Smooth muscle cell (in vitro differentiated cells): ENCODE data around the gene CSF3. TPM values are rescaled to one million over a fixed set of nuclear protein-coding genes. Genes with fewer than 3 reads are reported as not detected.
"Not testable (repeated sequence)": the region's sequence is repeated elsewhere in the genome, so short reads cannot be mapped to it uniquely, and the experiment has no call there.

ENCODE experiments used
- DNase-seq: peaks from one replicate; lab custom pipeline; 2025; ENCODE audit not compliant: unreplicated experiment; lab: John Stamatoyannopoulos, UW
- H2AFZ ChIP-seq: fragments of 200-600 bp; sonication (generic); 2 replicates; pipeline ENCODE4 v1.6.0; 2016; ENCODE audit warnings: antibody characterized with exemption, low read depth, mild to moderate bottlenecking
- H3F3A ChIP-seq: fragments of 200-600 bp; sonication (generic); 2 replicates; pipeline ENCODE4 v1.6.0; 2017; ENCODE audit warnings: antibody characterized with exemption, low read depth
- H3K27ac ChIP-seq: fragments of 200-600 bp; sonication (generic); 2 replicates; pipeline ENCODE4 v1.5.1; 2016; ENCODE audit warnings: low read depth, mild to moderate bottlenecking
- H3K27me3 ChIP-seq: fragments of 200-600 bp; sonication (generic); 2 replicates; pipeline ENCODE4 v1.6.1; 2016; ENCODE audit warnings: low read depth, mild to moderate bottlenecking
- H3K36me3 ChIP-seq: fragments of 200-600 bp; sonication (generic); 2 replicates; pipeline ENCODE4 v1.5.1; 2016; ENCODE audit warnings: low read depth
- H3K4me1 ChIP-seq: fragments of 200-600 bp; sonication (generic); 2 replicates; pipeline ENCODE4 v1.5.1; 2016; ENCODE audit warnings: low read depth
- H3K4me2 ChIP-seq: fragments of 200-600 bp; sonication (generic); 2 replicates; pipeline ENCODE4 v1.6.0; 2016; ENCODE audit warnings: mild to moderate bottlenecking
- H3K4me3 ChIP-seq: fragments of 200-600 bp; sonication (generic); 2 replicates; pipeline ENCODE4 v1.5.1; 2016; ENCODE audit warnings: mild to moderate bottlenecking
- H3K79me2 ChIP-seq: fragments of 200-600 bp; sonication (generic); 2 replicates; pipeline ENCODE4 v1.6.0; 2016; ENCODE audit warnings: low read depth, mild to moderate bottlenecking
- H3K9ac ChIP-seq: fragments of 200-600 bp; sonication (generic); 2 replicates; pipeline ENCODE4 v1.6.0; 2016; ENCODE audit warnings: low read depth
- H3K9me3 ChIP-seq: fragments of 200-600 bp; sonication (generic); replicated peaks from 2 replicates; pipeline ENCODE4 v1.5.1; 2016; ENCODE audit warnings: low read depth
- H4K20me1 ChIP-seq: fragments of 200-600 bp; sonication (generic); 2 replicates; pipeline ENCODE4 v1.6.0; 2016; ENCODE audit warnings: low read depth
- WGBS: methylation state at CpG from one replicate; pipeline ENCODE4 v1.1.7; 2016; ENCODE audit warnings: low lambda C conversion rate; 5-methylcytosine and 5-hydroxymethylcytosine counted together
- polyA plus RNA-seq: library from polyadenylated mRNA; unstranded; fragments of >200 nt; fragmentation: Nextera tagmentation; extraction: Ambion mirVana; gene quantifications from 2 replicates; pipeline ENCODE4 v1.2.1, GENCODE V29; 2016
- total RNA-seq: library from RNA; depleted of rRNA; stranded (reverse); fragments of >200 nt; gene quantifications from 2 replicates; pipeline ENCODE4 v1.2.3, GENCODE V29; 2014
- TF ChIP-seq, protein P1 (sequence below): fragments of 200-600 bp; sonication (generic); IDR thresholded peaks from 2 replicates; pipeline ENCODE4 v1.5.1; 2017; ENCODE audit warnings: borderline replicate concordance, mild to moderate bottlenecking, antibody characterized with exemption; ENCODE audit not compliant: insufficient read depth, poor library complexity, severe bottlenecking

Gene CSF3
- total and polyA plus RNA-seq, 2 experiments from 2014 or later, result not detected

DNA sequence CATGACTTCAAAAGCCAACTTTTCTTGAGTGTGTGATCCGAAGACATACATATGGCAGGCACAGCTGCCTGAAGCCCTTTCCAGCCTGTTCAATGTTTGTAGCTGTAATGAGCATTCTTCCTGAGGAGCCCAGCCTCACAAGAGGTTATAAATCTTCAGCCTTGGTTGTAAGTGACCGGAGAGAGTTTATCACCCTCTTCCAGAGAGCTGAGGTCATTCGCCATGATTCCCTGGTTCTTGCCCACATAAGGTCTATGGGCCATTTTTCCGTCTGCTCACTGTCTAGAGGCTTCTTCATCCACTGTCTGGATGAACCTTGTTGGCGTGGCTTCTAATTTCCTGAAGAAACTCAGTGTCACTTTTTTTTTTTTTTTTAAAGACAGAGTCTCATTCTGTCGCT, 9.7 kb upstream of the CSF3 start:
- WGBS, result 67% methylated on average over 6 of the region's 6 CpGs
- no peak for DNase-seq

DNA sequence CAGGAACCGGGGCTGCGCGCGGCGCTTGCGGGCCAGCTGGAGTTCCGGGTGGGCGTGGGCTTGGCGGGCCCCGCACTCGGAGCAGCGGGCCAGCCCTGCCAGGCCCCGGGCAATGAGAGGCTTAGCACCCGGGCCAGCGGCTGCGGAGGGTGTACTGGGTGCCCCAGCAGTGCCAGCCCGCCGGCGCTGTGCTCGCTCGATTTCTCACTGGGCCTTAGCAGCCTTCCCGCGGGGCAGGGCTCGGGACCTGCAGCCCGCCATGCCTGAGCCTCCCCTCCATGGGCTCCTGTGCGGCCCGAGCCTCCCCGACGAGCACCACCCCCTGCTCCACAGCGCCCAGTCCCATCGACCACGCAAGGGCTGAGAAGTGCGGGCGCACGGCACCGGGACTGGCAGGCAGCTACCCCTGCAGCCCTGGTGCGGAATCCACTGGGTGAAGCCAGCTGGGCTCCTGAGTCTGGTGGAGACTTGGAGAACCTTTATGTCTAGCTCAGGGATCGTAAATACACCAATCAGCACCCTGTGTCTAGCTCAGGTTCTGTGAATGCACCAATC, 4.2 kb upstream of the CSF3 start:
- not testable (repeated sequence) for H2AFZ ChIP-seq, H3K4me1 ChIP-seq, H3K9me3 ChIP-seq, H3K36me3 ChIP-seq, H3F3A ChIP-seq, H3K27ac ChIP-seq, H4K20me1 ChIP-seq, H3K4me2 ChIP-seq, DNase-seq, H3K4me3 ChIP-seq, H3K9ac ChIP-seq, H3K79me2 ChIP-seq, H3K27me3 ChIP-seq
- WGBS, result 99% methylated on average over 25 of the region's 38 CpGs

More for the DNA sequence above, 9.7 kb upstream of the CSF3 start:
- Histone ChIP-seq H3K9ac (no peak overlapping the region), H3K9me3 (no peaks in the 10 kb centered on the region), H3K4me1 (no peaks in the 10 kb centered on the region), H4K20me1 (no peaks in the 10 kb centered on the region), H3K27ac (no peak overlapping the region), H3K4me3 (no peak overlapping the region), H3F3A (no peaks in the 10 kb centered on the region), H3K79me2 (no peaks in the 10 kb centered on the region), H3K27me3 (no peaks in the 10 kb centered on the region), H3K36me3 (no peaks in the 10 kb centered on the region), H2AFZ (no peak overlapping the region), H3K4me2 (no peak overlapping the region)
- TF ChIP-seq, protein P1, sequence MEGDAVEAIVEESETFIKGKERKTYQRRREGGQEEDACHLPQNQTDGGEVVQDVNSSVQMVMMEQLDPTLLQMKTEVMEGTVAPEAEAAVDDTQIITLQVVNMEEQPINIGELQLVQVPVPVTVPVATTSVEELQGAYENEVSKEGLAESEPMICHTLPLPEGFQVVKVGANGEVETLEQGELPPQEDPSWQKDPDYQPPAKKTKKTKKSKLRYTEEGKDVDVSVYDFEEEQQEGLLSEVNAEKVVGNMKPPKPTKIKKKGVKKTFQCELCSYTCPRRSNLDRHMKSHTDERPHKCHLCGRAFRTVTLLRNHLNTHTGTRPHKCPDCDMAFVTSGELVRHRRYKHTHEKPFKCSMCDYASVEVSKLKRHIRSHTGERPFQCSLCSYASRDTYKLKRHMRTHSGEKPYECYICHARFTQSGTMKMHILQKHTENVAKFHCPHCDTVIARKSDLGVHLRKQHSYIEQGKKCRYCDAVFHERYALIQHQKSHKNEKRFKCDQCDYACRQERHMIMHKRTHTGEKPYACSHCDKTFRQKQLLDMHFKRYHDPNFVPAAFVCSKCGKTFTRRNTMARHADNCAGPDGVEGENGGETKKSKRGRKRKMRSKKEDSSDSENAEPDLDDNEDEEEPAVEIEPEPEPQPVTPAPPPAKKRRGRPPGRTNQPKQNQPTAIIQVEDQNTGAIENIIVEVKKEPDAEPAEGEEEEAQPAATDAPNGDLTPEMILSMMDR, result no peak

DNA sequence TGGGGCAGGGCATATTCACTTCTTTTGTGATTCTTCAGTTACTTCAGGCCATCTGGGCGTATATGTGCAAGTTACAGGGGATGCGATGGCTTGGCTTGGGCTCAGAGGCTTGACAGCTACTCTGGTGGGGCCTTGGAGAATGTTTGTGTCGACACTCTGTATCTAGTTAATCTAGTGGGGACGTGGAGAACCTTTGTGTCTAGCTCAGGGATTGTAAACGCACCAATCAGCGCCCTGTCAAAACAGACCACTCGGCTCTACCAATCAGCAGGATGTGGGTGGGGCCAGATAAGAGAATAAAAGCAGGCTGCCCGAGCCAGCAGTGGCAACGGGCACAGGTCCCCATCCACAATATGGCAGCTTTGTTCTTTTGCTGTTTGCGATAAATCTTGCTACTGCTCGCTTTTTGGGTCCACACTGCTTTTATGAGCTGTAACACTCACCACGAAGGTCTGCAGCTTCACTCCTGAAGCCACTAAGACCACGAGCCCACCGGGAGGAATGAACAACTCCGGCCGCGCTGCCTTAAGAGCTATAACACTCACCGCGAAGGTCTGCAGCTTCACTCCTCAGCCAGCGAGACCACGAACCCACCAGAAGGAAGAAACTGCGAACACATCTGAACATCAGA, 3.1 kb upstream of the CSF3 start:
- not testable (repeated sequence) for H3K27me3 ChIP-seq, DNase-seq, H3K9me3 ChIP-seq, H3K4me1 ChIP-seq, H3K36me3 ChIP-seq, H3F3A ChIP-seq, H4K20me1 ChIP-seq, H3K79me2 ChIP-seq, H3K4me3 ChIP-seq, H3K27ac ChIP-seq, H3K4me2 ChIP-seq, H2AFZ ChIP-seq, H3K9ac ChIP-seq
- 86% methylated on average over 22 of the region's 22 CpGs for WGBS

DNA sequence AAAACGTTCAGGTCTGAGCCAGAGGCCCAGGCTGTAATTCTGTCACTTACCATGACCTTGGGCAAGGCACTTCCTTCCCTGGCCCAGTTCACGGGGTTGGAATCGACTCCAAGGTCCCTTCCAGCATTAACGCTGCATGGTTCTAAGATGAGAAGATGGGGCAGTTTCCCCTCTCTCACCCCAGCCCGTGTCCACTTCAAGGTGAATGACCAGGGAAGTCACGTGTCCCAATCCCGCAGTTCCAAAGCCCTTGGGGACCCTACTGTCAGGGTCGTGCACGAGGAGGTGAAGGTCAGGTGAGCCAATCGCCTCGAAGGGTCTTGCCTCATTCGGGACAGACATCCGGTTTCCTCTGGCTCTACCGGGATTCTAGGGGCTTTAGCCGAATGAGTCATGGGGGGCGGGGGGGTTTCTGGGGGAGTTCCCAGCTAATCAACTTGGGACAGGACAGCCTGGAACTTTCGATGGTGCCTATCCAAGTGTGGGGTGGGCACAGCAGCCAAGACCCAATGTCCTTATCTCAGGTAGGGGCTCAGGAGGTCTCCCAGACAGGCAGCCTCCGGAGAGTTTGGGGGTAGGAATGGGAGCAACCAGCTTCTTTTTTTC, 762 bp upstream of the CSF3 start:
- Histone ChIP-seq H3K79me2 (no peaks in the 10 kb centered on the region), H4K20me1 (no peaks in the 10 kb centered on the region), H3K36me3 (no peaks in the 10 kb centered on the region), H3K4me3 (no peak overlapping the region), H3K27me3 (no peaks in the 10 kb centered on the region), H3F3A (no peaks in the 10 kb centered on the region), H3K9ac (no peak overlapping the region), H3K9me3 (no peaks in the 10 kb centered on the region), H3K4me2 (no peak overlapping the region), H3K27ac (no peak overlapping the region), H3K4me1 (peaks cover 10% of the 10 kb centered on the region), H2AFZ (no peak overlapping the region)
- no peak for DNase-seq
- WGBS, result 64% methylated on average over 18 of the region's 18 CpGs
- TF ChIP-seq, protein P1, result no peak
